OCI-LY7 (cell line): ENCODE results near the gene CYP2A6. TPM values are rescaled to one million over a fixed set of nuclear protein-coding genes. Genes with fewer than 3 reads are reported as not detected.
"Not testable (repeated sequence)": the region's sequence is repeated elsewhere in the genome, so short reads cannot be mapped to it uniquely, and the experiment has no call there.

ENCODE experiments used
- BruUV-seq: library from RNA; stranded (reverse); fragments of 400-500 nt; replicated peaks from 2 replicates; lab custom pipeline; 2021; lab: Mats Ljungman, UMichigan
- CTCF ChIA-PET: fragments of 300-600 bp; sonication (Branson Sonifier 250); formaldehyde crosslinking; loops from one replicate; lab custom pipeline; 2022; ENCODE audit warnings: antibody characterized with exemption; ENCODE audit not compliant: unreplicated experiment; lab: Charles Lee
- POLR2A ChIA-PET: fragments of 300-600 bp; sonication (Branson Sonifier 250); formaldehyde crosslinking; loops from one replicate; lab custom pipeline; 2022; ENCODE audit warnings: antibody characterized with exemption; lab: Charles Lee
- DNase-seq: peaks from one replicate; pipeline ENCODE4 v3.0.0-alpha.2; 2015; ENCODE audit warnings: low spot score
- H2AFZ ChIP-seq: fragments of 200-600 bp; sonication (generic), shearing (Covaris generic); 2 replicates; pipeline ENCODE4 v1.6.1; 2014; ENCODE audit warnings: mild to moderate bottlenecking, antibody characterized with exemption, low read length, moderate library complexity
- H3K27ac ChIP-seq: fragments of 200-600 bp; sonication (generic); 2 replicates; pipeline ENCODE4 v1.5.1; 2014; ENCODE audit warnings: mixed run types, low read depth, mild to moderate bottlenecking, moderate library complexity, low read length, inconsistent platforms; ENCODE audit not compliant: poor library complexity, severe bottlenecking
- H3K36me3 ChIP-seq: fragments of 200-600 bp; sonication (generic); 2 replicates; pipeline ENCODE4 v1.6.1; 2014; ENCODE audit warnings: mild to moderate bottlenecking, antibody characterized with exemption, low read length, moderate library complexity, mixed read lengths; ENCODE audit not compliant: insufficient read depth
- H3K4me1 ChIP-seq: fragments of 200-600 bp; sonication (generic); 2 replicates; pipeline ENCODE4 v1.5.1; 2014; ENCODE audit warnings: mild to moderate bottlenecking, low read length; ENCODE audit not compliant: insufficient read depth, poor library complexity, severe bottlenecking
- H3K4me2 ChIP-seq: fragments of 200-600 bp; sonication (generic); 2 replicates; pipeline ENCODE4 v1.6.1; 2014; ENCODE audit warnings: mild to moderate bottlenecking, low read length
- H3K4me3 ChIP-seq: fragments of 200-600 bp; sonication (generic); 2 replicates; pipeline ENCODE4 v1.5.1; 2014; ENCODE audit warnings: mild to moderate bottlenecking, low read depth, low read length; ENCODE audit not compliant: poor library complexity, severe bottlenecking
- H3K79me2 ChIP-seq: fragments of 200-600 bp; sonication (generic); 2 replicates; pipeline ENCODE4 v1.6.1; 2016; ENCODE audit warnings: low read depth, mild to moderate bottlenecking, low read length, moderate library complexity, mixed read lengths; ENCODE audit not compliant: insufficient read depth
- H3K9me2 ChIP-seq: fragments of 200-600 bp; sonication (generic); 2 replicates; pipeline ENCODE4 v1.6.1; 2016; ENCODE audit warnings: mild to moderate bottlenecking, low read length, mixed read lengths; ENCODE audit not compliant: insufficient read depth
- H3K9me3 ChIP-seq: fragments of 200-600 bp; sonication (generic); 2 replicates; pipeline ENCODE4 v1.6.1; 2014; ENCODE audit warnings: mild to moderate bottlenecking, mixed run types, low read length, mixed read lengths
- H4K20me1 ChIP-seq: fragments of 200-600 bp; sonication (generic); 2 replicates; pipeline ENCODE4 v1.6.1; 2014; ENCODE audit warnings: mild to moderate bottlenecking, antibody characterized with exemption, low read length, moderate library complexity, mixed read lengths; ENCODE audit not compliant: insufficient read depth
- CTCF ChIP-seq: fragments of 200-600 bp; sonication (generic); conservative IDR thresholded peaks from 2 replicates; pipeline ENCODE4 v1.5.1; 2014; ENCODE audit warnings: mild to moderate bottlenecking, antibody characterized with exemption, low read length, moderate library complexity, mixed read lengths
- EZH2phosphoT487 ChIP-seq: fragments of 200-600 bp; sonication (generic); IDR thresholded peaks from 2 replicates; pipeline ENCODE4 v1.6.1; 2018; ENCODE audit warnings: low read depth, borderline replicate concordance, mild to moderate bottlenecking, mixed run types, antibody characterized with exemption, low read length, moderate library complexity, mixed read lengths
- intact Hi-C: fragments of 100-400 bp; cut with micrococcal nuclease; formaldehyde crosslinking; loops from one replicate; pipeline ENCODE4 v1.10.0; 2022; ENCODE audit not compliant: unreplicated experiment
- total RNA-seq, 2 experiments: library from RNA; depleted of rRNA in 1 of 2; stranded (reverse); fragments of >200 nt in 1 of 2; shearing (Covaris generic) in 1 of 2; gene quantifications; 2 replicates each; pipeline ENCODE4 v1.2.3, GENCODE V29; 2014 to 2022

Gene CYP2A6
- total RNA-seq, 2 experiments from 2014 or later: not detected

GRCh38 chr19:40862785-40863184, 12.5 kb upstream of the CYP2A6 start:
- Histone ChIP-seq H3K4me1 (no peaks in the 10 kb centered on the region), H3K79me2 (no peaks in the 10 kb centered on the region), H4K20me1 (no peaks in the 10 kb centered on the region), H3K27ac (no peak overlapping the region), H3K9me2 (no peaks in the 10 kb centered on the region), H3K36me3 (no peaks in the 10 kb centered on the region), H2AFZ (no peak overlapping the region), H3K9me3 (no peaks in the 10 kb centered on the region), H3K4me3 (no peak overlapping the region), H3K4me2 (no peak overlapping the region)
- POLR2A ChIA-PET: no interaction called here
- no peak for DNase-seq
- CTCF ChIA-PET: no interaction called here
- BruUV-seq: no TSS peak
- TF ChIP-seq EZH2phosphoT487 (no peak), CTCF (no peak)
- intact Hi-C loops: no loop called here

DNA sequence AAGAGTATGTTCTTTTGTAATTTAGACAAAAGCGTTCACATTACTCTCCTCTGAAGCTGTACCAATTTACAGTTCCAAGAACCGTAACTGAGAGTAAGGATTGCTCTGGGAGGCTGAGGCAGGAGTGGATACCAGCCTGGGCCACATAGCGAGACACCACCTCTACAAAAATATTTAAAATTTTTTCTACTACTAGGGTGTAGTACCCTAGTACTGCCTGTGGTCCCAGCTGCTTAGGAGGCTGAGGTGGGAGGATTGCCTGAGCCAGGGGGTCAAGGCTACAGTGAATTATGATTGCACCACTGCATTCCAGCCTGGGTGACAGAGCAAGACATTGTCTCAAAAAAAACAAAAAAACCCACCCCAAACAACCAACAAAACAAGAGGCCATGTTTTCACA, 12.1 kb upstream of the CYP2A6 start:
- TF ChIP-seq EZH2phosphoT487 (no peak), CTCF (no peak)
- ChIA-PET POLR2A (no interaction called here), CTCF (no interaction called here)
- DNase-seq: no peak
- no peaks in the 10 kb centered on the region for H3K9me3 ChIP-seq
- no peaks in the 10 kb centered on the region for H3K4me1 ChIP-seq
- intact Hi-C loops: no loop called here
- H3K27ac ChIP-seq: no peak overlapping the region
- no peaks in the 10 kb centered on the region for H3K79me2 ChIP-seq
- no peak overlapping the region for H3K4me2 ChIP-seq
- no peak overlapping the region for H3K4me3 ChIP-seq
- H2AFZ ChIP-seq: no peak overlapping the region
- no peaks in the 10 kb centered on the region for H4K20me1 ChIP-seq
- no TSS peak for BruUV-seq
- no peaks in the 10 kb centered on the region for H3K9me2 ChIP-seq
- no peaks in the 10 kb centered on the region for H3K36me3 ChIP-seq

DNA sequence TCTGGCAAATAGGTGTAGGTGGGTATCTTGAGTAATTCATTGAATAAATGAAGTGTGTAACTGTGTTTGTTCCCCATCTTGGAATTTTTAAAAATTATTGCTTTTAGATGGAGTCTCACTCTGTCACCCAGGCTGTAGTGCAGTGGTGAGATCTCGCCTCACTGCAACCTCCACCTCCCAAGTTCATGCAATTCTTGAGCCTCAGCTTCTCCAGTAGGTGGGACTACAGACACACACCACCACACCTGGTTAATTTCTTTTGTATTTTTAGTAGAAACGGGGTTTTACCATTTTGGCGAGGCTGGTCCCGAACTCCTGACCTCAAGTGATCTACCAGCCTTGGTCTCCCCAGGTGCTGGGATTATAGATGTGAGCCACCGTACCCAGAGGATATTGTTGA, 7.9 kb upstream of the CYP2A6 start:
- Histone ChIP-seq H3K4me2 (no peak overlapping the region), H3K4me3 (no peak overlapping the region), H3K9me2 (no peaks in the 10 kb centered on the region), H3K36me3 (no peaks in the 10 kb centered on the region), H4K20me1 (no peaks in the 10 kb centered on the region), H2AFZ (no peak overlapping the region), H3K4me1 (no peaks in the 10 kb centered on the region), H3K79me2 (no peaks in the 10 kb centered on the region), H3K9me3 (no peaks in the 10 kb centered on the region), H3K27ac (no peak overlapping the region)
- TF ChIP-seq CTCF: no peak
- no peak for TF ChIP-seq EZH2phosphoT487
- BruUV-seq: no TSS peak
- no peak for DNase-seq
- intact Hi-C loops: no loop called here
- CTCF ChIA-PET: no interaction called here
- POLR2A ChIA-PET: no interaction called here

GRCh38 chr19:40852467-40853152, 2.4 kb upstream of the CYP2A6 start:
- H3K9me3 ChIP-seq, intact Hi-C loops, H4K20me1 ChIP-seq, BruUV-seq, DNase-seq, H3K4me3 ChIP-seq, H3K36me3 ChIP-seq, H3K27ac ChIP-seq, H3K9me2 ChIP-seq, POLR2A ChIA-PET, H3K4me1 ChIP-seq, H2AFZ ChIP-seq, H3K79me2 ChIP-seq, H3K4me2 ChIP-seq, CTCF ChIA-PET: not testable (repeated sequence)
